Keratinocyte (primary cell): ENCODE results near the gene RRP9. TPM values are rescaled to one million over a fixed set of nuclear protein-coding genes. Genes with fewer than 3 reads are reported as not detected.

ENCODE experiments used
- DNase-seq: peaks from one replicate; pipeline ENCODE4 v3.0.0-alpha.2; 2011; ENCODE audit warnings: low read depth, missing footprints, low spot score
- FAIRE-seq: peaks from 2 replicates; lab custom pipeline; 2011; peaks lifted over from hg19 to GRCh38; lab: Jason Lieb, UNC
- H2AFZ ChIP-seq: 2 replicates; pipeline ENCODE4 v1.6.0; 2012; ENCODE audit warnings: low read length, control low read depth, inconsistent platforms; ENCODE audit not compliant: control insufficient read depth
- H3K27ac ChIP-seq: 2 replicates; pipeline ENCODE4 v1.5.1; 2011; ENCODE audit warnings: low read length; ENCODE audit not compliant: control insufficient read depth, insufficient read depth
- H3K27me3 ChIP-seq: 3 replicates; pipeline ENCODE4 v1.6.0; 2011; ENCODE audit warnings: low read length; ENCODE audit not compliant: control insufficient read depth, insufficient read depth; ENCODE audit errors: extremely low read depth
- H3K36me3 ChIP-seq, 2 experiments: 2 replicates in 1 of 2; 3 replicates in 1 of 2; pipeline ENCODE4 v1.5.1; 2011; ENCODE audit warnings: low read length in 2 of 2, mild to moderate bottlenecking in 1 of 2; ENCODE audit not compliant: control insufficient read depth in 2 of 2, insufficient read depth in 2 of 2; ENCODE audit errors: extremely low read depth in 1 of 2
- H3K4me1 ChIP-seq: 3 replicates; pipeline ENCODE4 v1.5.1; 2011; ENCODE audit warnings: low read length; ENCODE audit not compliant: control insufficient read depth, insufficient read depth; ENCODE audit errors: extremely low read depth
- H3K4me2 ChIP-seq: 3 replicates; pipeline ENCODE4 v1.6.0; 2011; ENCODE audit warnings: low read depth, low read length; ENCODE audit not compliant: control insufficient read depth, insufficient read depth; ENCODE audit errors: extremely low read depth
- H3K4me3 ChIP-seq, 3 experiments: fragments of 200-600 bp in 1 of 3; sonication (generic) in 1 of 3; 2 replicates in 2 of 3; 3 replicates in 1 of 3; pipeline ENCODE4 v1.5.1; 2011 to 2016; ENCODE audit warnings: low read length in 3 of 3, mild to moderate bottlenecking in 3 of 3, control low read depth in 2 of 3, inconsistent platforms in 1 of 3, low read depth in 1 of 3, mixed read lengths in 1 of 3, mixed run types in 1 of 3, moderate library complexity in 1 of 3; ENCODE audit not compliant: control insufficient read depth in 2 of 3, insufficient read depth in 2 of 3; ENCODE audit errors: extremely low read depth in 1 of 3
- H3K79me2 ChIP-seq: 2 replicates; pipeline ENCODE4 v1.6.0; 2012; ENCODE audit warnings: low read length; ENCODE audit not compliant: control insufficient read depth, insufficient read depth
- H3K9ac ChIP-seq: 3 replicates; pipeline ENCODE4 v1.6.0; 2011; ENCODE audit warnings: low read length; ENCODE audit not compliant: control insufficient read depth, insufficient read depth; ENCODE audit errors: extremely low read depth
- H3K9me1 ChIP-seq: 3 replicates; pipeline ENCODE4 v1.6.0; 2011; ENCODE audit warnings: low read length; ENCODE audit not compliant: control insufficient read depth, insufficient read depth; ENCODE audit errors: extremely low read depth
- H3K9me3 ChIP-seq: 2 replicates; pipeline ENCODE4 v1.5.1; 2012; ENCODE audit warnings: low read depth, low read length; ENCODE audit not compliant: control insufficient read depth
- H4K20me1 ChIP-seq: 3 replicates; pipeline ENCODE4 v1.6.0; 2011; ENCODE audit warnings: low read length; ENCODE audit not compliant: control insufficient read depth, insufficient read depth; ENCODE audit errors: extremely low read depth
- CTCF ChIP-seq, 3 experiments: IDR thresholded peaks in 1 of 3; conservative IDR thresholded peaks in 1 of 3; optimal IDR thresholded peaks in 1 of 3; 2 replicates in 2 of 3; 3 replicates in 1 of 3; pipeline versions ENCODE3 to v1.5.1; 2011; ENCODE audit warnings: low read length in 3 of 3, mild to moderate bottlenecking in 3 of 3, moderate library complexity in 2 of 3, control low read depth in 1 of 3, inconsistent platforms in 1 of 3; ENCODE audit not compliant: insufficient read depth in 2 of 3; ENCODE audit errors: extremely low read depth in 1 of 3
- EZH2 ChIP-seq: IDR thresholded peaks from one replicate; pipeline ENCODE4 v1.6.1; 2012; ENCODE audit warnings: inconsistent platforms, mild to moderate bottlenecking, low read length, moderate library complexity
- dilution Hi-C: fragments of 300-500 bp; cut with MboI; formaldehyde crosslinking; loops from one replicate; pipeline ENCODE4 v1.7.0; 2020; ENCODE audit warnings: low sequenced_read_pairs; ENCODE audit not compliant: extremely low pct_ligation_motif_present
- polyA plus RNA-seq, 5 experiments: library from polyadenylated mRNA; depleted of rRNA in 3 of 5; stranded (reverse) in 3 of 5; stranded (forward) in 1 of 5; unstranded in 1 of 5; fragments of >200 nt; gene quantifications; 1 replicate in 1 of 5; 2 replicates in 3 of 5; 3 replicates in 1 of 5; pipeline versions ENCODE4 v1.2.1 to v1.2.3, GENCODE V29; 2011 to 2012; ENCODE audit warnings: missing spikeins in 2 of 5, low read depth in 1 of 5, low replicate concordance in 1 of 5

Gene RRP9
- polyA plus RNA-seq, 1 donor (not counting 4 experiments of a cell fraction or from before 2014, with no cell fraction given), result 21.8 TPM

- Histone ChIP-seq H3K9me3 (no peaks in the 10 kb centered on the region), H3K4me2 (no peak overlapping the region), H3K36me3 (no peaks in the 10 kb centered on the region), H3K79me2 (no peaks in the 10 kb centered on the region), H3K4me1 (no peaks in the 10 kb centered on the region), H3K4me3 (no peak overlapping the region), H3K9ac (no peak overlapping the region), H4K20me1 (no peaks in the 10 kb centered on the region), H3K27ac (no peak overlapping the region), H3K27me3 (no peaks in the 10 kb centered on the region), H3K9me1 (no peaks in the 10 kb centered on the region), H2AFZ (no peak overlapping the region)
- FAIRE-seq (no peak), DNase-seq (no peak)
- dilution Hi-C loops, result no loop called here
- TF ChIP-seq CTCF (optimal IDR thresholded peaks at IDR 0.05 in 1 of 3, IDR thresholded peaks at IDR 0.05 in 1 of 3, conservative IDR thresholded peaks at IDR 0.05 in 1 of 3; ENCODE audit: extremely low read depth in 1 of 3, insufficient read depth in 2 of 3, low read length in 3 of 3) (no peak), EZH2 (no peak)
Observed at GRCh38 chr3:51921081-51921578, 20.6 kb downstream of the RRP9 start.

DNA sequence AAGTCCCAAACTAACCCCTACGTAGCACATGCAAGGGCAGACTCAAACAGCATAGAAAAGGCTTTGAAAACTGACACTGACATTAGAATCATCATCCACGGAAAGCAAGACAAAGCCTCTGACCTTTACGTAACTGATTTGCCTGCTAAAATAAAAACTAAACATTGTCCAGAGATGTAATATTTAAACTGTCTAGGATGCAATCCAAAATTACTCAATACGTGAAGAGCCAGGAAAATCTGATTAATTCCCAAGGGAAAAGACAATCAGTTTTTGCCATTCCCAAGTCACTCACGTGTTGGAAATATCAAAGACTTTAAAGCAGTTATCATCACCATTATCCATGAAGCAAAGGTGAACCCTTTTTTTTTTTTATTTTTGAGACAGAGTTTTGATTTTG, 25.3 kb downstream of the RRP9 start:
- H3K9ac ChIP-seq, result no peak overlapping the region
- TF ChIP-seq EZH2, result no peak
- no peak for TF ChIP-seq CTCF (optimal IDR thresholded peaks at IDR 0.05 in 1 of 3, IDR thresholded peaks at IDR 0.05 in 1 of 3, conservative IDR thresholded peaks at IDR 0.05 in 1 of 3; ENCODE audit: extremely low read depth in 1 of 3, insufficient read depth in 2 of 3, low read length in 3 of 3)
- dilution Hi-C loops, result no loop called here
- no peak overlapping the region for H2AFZ ChIP-seq
- H3K4me3 ChIP-seq, result no peak overlapping the region
- no peak overlapping the region for H3K4me2 ChIP-seq
- no peaks in the 10 kb centered on the region for H3K27me3 ChIP-seq
- H3K9me1 ChIP-seq, result no peaks in the 10 kb centered on the region
- H3K36me3 ChIP-seq, result no peaks in the 10 kb centered on the region
- H3K9me3 ChIP-seq, result no peaks in the 10 kb centered on the region
- H3K79me2 ChIP-seq, result no peaks in the 10 kb centered on the region
- no peak overlapping the region for H3K27ac ChIP-seq
- no peak for DNase-seq
- H3K4me1 ChIP-seq, result no peaks in the 10 kb centered on the region
- FAIRE-seq, result no peak
- H4K20me1 ChIP-seq, result no peaks in the 10 kb centered on the region
